Adipocyte (in vitro differentiated cells): ENCODE data around the gene LAMA2.

Experiments
- DNase-seq: peaks from one replicate; pipeline ENCODE4 v3.0.0-alpha.2; 2015; ENCODE audit warnings: low read depth
- H3K27me3 ChIP-seq: replicated peaks from 2 replicates; pipeline ENCODE4 v1.7.0; 2013; ENCODE audit warnings: mild to moderate bottlenecking, low read length, moderate library complexity; ENCODE audit not compliant: control insufficient read depth, insufficient read depth
- H3K36me3 ChIP-seq: 2 replicates; pipeline ENCODE4 v1.7.0; 2013; ENCODE audit warnings: low read length, mild to moderate bottlenecking, moderate library complexity; ENCODE audit not compliant: control insufficient read depth, insufficient read depth, severe bottlenecking
- H3K4me1 ChIP-seq: 2 replicates; pipeline ENCODE4 v1.7.0; 2013; ENCODE audit warnings: mild to moderate bottlenecking, low read length, moderate library complexity; ENCODE audit not compliant: control insufficient read depth, insufficient read depth
- H3K4me3 ChIP-seq: 2 replicates; pipeline ENCODE4 v1.7.0; 2013; ENCODE audit warnings: mild to moderate bottlenecking, low read length, moderate library complexity
- H3K9ac ChIP-seq: 2 replicates; pipeline ENCODE4 v1.7.0; 2013; ENCODE audit warnings: mild to moderate bottlenecking, low read length, moderate library complexity
- H3K9me3 ChIP-seq: 2 replicates; pipeline ENCODE4 v1.7.0; 2013; ENCODE audit warnings: mild to moderate bottlenecking, low read length, moderate library complexity; ENCODE audit not compliant: control insufficient read depth

The LAMA2 gene

GRCh38 chr6:128863983-128864382 lies 19.0 kb upstream of the LAMA2 start:
- H3K27me3 ChIP-seq = no peaks in the 10 kb centered on the region
- H3K36me3 ChIP-seq = no peaks in the 10 kb centered on the region
- no peak for DNase-seq
- no peaks in the 10 kb centered on the region for H3K4me1 ChIP-seq
- H3K4me3 ChIP-seq = no peak overlapping the region
- peaks cover 32% of the 10 kb centered on the region for H3K9me3 ChIP-seq
- H3K9ac ChIP-seq = no peak overlapping the region

- Histone ChIP-seq H3K9ac (no peak overlapping the region), H3K9me3 (no peaks in the 10 kb centered on the region), H3K4me3 (no peak overlapping the region), H3K27me3 (no peaks in the 10 kb centered on the region), H3K4me1 (no peaks in the 10 kb centered on the region), H3K36me3 (no peaks in the 10 kb centered on the region)
- DNase-seq = no peak
Observed at GRCh38 chr6:128870746-128871145, 12.2 kb upstream of the LAMA2 start.

- H3K9me3 ChIP-seq = no peaks in the 10 kb centered on the region
- H3K4me3 ChIP-seq = no peak overlapping the region
- H3K36me3 ChIP-seq = no peaks in the 10 kb centered on the region
- no peaks in the 10 kb centered on the region for H3K4me1 ChIP-seq
- H3K27me3 ChIP-seq = no peaks in the 10 kb centered on the region
- H3K9ac ChIP-seq = no peak overlapping the region
- DNase-seq = no peak
Observed at GRCh38 chr6:128874863-128875262, 8.1 kb upstream of the LAMA2 start.

GRCh38 chr6:128882560-128882959 lies 378 bp upstream of the LAMA2 start:
- Histone ChIP-seq H3K9ac (peak overlapping the region; percentile 85), H3K27me3 (no peaks in the 10 kb centered on the region), H3K36me3 (no peaks in the 10 kb centered on the region), H3K9me3 (no peaks in the 10 kb centered on the region), H3K4me3 (peak overlapping the region; percentile 82), H3K4me1 (peaks cover 19% of the 10 kb centered on the region)
- no peak for DNase-seq

- peaks cover 19% of the 10 kb centered on the region for H3K4me1 ChIP-seq
- peak overlapping the region; percentile 82 for H3K4me3 ChIP-seq
- H3K9me3 ChIP-seq = no peaks in the 10 kb centered on the region
- H3K27me3 ChIP-seq = no peaks in the 10 kb centered on the region
- H3K9ac ChIP-seq = peak overlapping the region; percentile 85
- H3K36me3 ChIP-seq = peaks cover 9% of the 10 kb centered on the region
- DNase-seq = peak; percentile 26
Observed at GRCh38 chr6:128883906-128884305, 968 bp downstream of the LAMA2 start.

- peak overlapping the region; percentile 85 for H3K9ac ChIP-seq
- H3K4me3 ChIP-seq = peak overlapping the region; percentile 82
- H3K27me3 ChIP-seq = no peaks in the 10 kb centered on the region
- H3K4me1 ChIP-seq = peaks cover 19% of the 10 kb centered on the region
- DNase-seq = no peak
- H3K36me3 ChIP-seq = peaks cover 9% of the 10 kb centered on the region
- H3K9me3 ChIP-seq = no peaks in the 10 kb centered on the region
Observed at GRCh38 chr6:128885381-128885780, 2.4 kb downstream of the LAMA2 start.

- Histone ChIP-seq H3K9ac (no peak overlapping the region), H3K9me3 (no peaks in the 10 kb centered on the region), H3K4me3 (peak overlapping the region; percentile 82), H3K4me1 (peaks cover 19% of the 10 kb centered on the region), H3K27me3 (no peaks in the 10 kb centered on the region), H3K36me3 (peaks cover 9% of the 10 kb centered on the region)
- DNase-seq = no peak
Observed at GRCh38 chr6:128886706-128887105, 3.8 kb downstream of the LAMA2 start.

GRCh38 chr6:128888444-128889175 lies 5.7 kb downstream of the LAMA2 start:
- H3K9ac ChIP-seq = no peak overlapping the region
- no peak for DNase-seq

GRCh38 chr6:128889870-128890269 lies 6.9 kb downstream of the LAMA2 start:
- no peak overlapping the region for H3K9ac ChIP-seq

More at GRCh38 chr6:128888444-128889175, 5.7 kb downstream of the LAMA2 start:
- no peak overlapping the region for H3K4me3 ChIP-seq
- no peaks in the 10 kb centered on the region for H3K27me3 ChIP-seq
- H3K4me1 ChIP-seq = peaks cover 12% of the 10 kb centered on the region
- H3K36me3 ChIP-seq = peaks cover 13% of the 10 kb centered on the region
- no peaks in the 10 kb centered on the region for H3K9me3 ChIP-seq

GRCh38 chr6:128892079-128892478 lies 9.1 kb downstream of the LAMA2 start:
- Histone ChIP-seq H3K4me3 (no peak overlapping the region), H3K9ac (no peak overlapping the region), H3K4me1 (no peaks in the 10 kb centered on the region), H3K27me3 (no peaks in the 10 kb centered on the region), H3K36me3 (peaks cover 32% of the 10 kb centered on the region), H3K9me3 (no peaks in the 10 kb centered on the region)
- no peak for DNase-seq

More at GRCh38 chr6:128889870-128890269, 6.9 kb downstream of the LAMA2 start:
- no peaks in the 10 kb centered on the region for H3K9me3 ChIP-seq
- DNase-seq = no peak
- H3K36me3 ChIP-seq = peaks cover 24% of the 10 kb centered on the region
- peaks cover 12% of the 10 kb centered on the region for H3K4me1 ChIP-seq
- H3K4me3 ChIP-seq = no peak overlapping the region
- no peaks in the 10 kb centered on the region for H3K27me3 ChIP-seq

- Histone ChIP-seq H3K4me3 (no peak overlapping the region), H3K27me3 (no peaks in the 10 kb centered on the region), H3K36me3 (peaks cover 26% of the 10 kb centered on the region), H3K9ac (no peak overlapping the region), H3K9me3 (no peaks in the 10 kb centered on the region), H3K4me1 (peaks cover 12% of the 10 kb centered on the region)
- DNase-seq = peak; percentile 63
Observed at GRCh38 chr6:128899341-128900050, 16.6 kb downstream of the LAMA2 start.
